GM21576 (cell line): ENCODE results near the gene QRFP.

ENCODE experiments used
- ATAC-seq: cut with Tn5 transposase; IDR thresholded peaks from one replicate; pipeline ENCODE4 v1.9.1; 2021; ENCODE audit warnings: mild to moderate bottlenecking, moderate library complexity; ENCODE audit not compliant: unreplicated experiment

QRFP gene

DNA sequence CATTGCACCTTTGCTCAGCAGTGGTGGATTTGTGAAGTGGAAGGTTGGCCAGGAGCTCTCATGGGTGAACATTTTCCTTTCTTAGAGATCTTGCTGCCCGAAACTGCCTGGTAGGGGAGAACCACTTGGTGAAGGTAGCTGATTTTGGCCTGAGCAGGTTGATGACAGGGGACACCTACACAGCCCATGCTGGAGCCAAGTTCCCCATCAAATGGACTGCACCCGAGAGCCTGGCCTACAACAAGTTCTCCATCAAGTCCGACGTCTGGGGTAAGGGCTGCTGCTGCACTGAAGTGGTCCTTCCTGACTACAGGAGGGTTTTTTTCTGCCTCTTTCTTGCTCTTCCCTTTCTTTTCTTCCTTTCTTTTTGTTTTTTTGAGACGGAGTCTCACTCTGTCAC lies 21.8 kb downstream of the QRFP start:
- ATAC-seq: no peak

DNA sequence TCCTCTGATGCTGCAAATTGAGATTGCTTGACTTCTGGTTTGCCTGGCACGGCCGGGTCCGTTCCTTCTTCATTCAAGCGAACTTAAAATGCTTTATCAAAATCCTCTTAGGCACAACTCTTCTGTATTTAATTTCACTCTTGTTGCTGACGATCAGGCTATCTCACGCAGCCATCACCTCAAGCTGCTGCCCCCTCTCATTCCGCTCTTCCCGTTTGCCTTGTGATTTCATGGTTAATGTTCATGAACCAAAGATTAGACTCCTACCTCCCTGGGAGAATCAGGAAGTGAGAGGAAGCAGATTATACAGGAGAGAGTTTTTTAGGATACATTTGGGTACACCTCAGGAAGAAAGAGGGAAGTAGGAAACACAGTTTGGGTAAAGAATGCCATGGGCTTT lies 22.6 kb downstream of the QRFP start:
- ATAC-seq: no peak

DNA sequence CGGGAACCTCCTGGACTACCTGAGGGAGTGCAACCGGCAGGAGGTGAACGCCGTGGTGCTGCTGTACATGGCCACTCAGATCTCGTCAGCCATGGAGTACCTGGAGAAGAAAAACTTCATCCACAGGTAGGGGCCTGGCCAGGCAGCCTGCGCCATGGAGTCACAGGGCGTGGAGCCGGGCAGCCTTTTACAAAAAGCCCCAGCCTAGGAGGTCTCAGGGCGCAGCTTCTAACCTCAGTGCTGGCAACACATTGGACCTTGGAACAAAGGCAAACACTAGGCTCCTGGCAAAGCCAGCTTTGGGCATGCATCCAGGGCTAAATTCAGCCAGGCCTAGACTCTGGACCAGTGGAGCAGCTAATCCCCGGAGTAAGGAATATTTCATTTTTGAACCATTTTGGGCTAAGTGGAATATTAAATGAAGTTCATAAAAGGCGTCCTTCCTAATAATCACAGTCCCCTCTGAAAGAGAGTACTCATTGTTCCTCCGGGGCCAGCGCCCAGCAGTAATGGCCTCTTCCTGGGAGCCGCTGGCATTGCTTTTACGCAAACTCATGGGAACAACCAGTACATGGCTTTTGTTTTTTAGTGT lies 23.6 kb downstream of the QRFP start:
- no peak for ATAC-seq

DNA sequence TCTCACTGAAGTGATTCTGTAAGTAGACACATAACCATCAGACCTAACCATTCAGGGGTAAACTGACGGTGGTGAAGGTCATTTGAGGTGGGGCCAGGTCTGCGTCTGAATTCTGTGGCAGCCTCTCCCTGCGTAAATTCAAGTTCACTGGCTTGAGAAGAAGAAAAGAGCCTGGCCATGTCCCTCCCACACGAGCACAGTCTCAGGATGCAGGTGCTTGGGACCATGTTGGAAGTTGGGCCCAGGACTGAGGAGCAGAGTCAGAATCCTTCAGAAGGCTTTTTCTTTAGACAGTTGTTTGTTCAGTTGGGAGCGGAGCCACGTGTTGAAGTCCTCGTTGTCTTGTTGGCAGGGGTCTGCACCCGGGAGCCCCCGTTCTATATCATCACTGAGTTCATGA lies 24.1 kb downstream of the QRFP start:
- no peak for ATAC-seq

DNA sequence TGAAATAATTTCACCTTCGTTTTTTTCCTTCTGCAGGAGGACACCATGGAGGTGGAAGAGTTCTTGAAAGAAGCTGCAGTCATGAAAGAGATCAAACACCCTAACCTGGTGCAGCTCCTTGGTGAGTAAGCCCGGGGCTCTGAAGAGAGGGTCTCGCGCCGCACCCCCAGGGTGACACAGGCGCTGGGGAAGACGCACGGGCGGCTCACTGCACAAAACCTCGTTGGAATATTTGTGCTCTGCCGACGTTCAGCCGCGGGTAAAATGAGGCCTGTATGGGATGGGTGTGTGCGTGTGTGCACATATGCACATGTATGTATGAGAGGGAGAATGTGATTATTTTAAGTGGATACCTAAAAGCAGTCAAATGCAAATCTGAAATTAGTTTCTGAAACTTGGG lies 24.5 kb downstream of the QRFP start:
- no peak for ATAC-seq

DNA sequence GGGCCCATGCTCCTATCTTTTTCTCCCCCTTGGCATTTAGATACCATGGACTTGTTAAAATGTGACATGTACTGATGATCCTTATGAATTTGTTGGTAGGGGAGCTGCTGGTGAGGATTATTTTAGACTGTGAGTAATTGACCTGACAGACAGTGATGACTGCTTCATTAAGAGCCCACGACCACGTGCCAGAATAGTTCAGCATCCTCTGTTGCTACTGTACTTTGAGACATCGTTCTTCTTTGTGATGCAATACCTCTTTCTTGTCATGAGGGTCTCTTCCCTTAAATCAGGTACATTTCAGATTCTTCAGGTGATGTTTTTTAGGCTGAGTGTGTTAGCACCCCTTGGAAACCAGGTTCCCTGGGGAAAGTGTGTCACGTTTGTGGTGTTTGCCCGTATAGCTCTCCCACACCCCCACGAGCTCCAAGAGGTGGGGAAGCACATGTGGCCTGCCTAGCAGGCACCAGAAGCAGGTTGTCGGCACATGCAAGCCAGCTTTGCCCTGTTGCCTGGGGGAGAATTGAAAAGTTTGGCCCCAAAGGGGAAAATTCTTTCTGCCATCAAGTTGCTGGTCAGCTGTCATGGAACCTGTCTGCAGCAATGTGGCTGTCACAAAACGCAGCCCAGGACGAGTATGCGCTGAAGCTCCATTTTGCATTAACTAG lies 25.1 kb downstream of the QRFP start:
- ATAC-seq: no peak

DNA sequence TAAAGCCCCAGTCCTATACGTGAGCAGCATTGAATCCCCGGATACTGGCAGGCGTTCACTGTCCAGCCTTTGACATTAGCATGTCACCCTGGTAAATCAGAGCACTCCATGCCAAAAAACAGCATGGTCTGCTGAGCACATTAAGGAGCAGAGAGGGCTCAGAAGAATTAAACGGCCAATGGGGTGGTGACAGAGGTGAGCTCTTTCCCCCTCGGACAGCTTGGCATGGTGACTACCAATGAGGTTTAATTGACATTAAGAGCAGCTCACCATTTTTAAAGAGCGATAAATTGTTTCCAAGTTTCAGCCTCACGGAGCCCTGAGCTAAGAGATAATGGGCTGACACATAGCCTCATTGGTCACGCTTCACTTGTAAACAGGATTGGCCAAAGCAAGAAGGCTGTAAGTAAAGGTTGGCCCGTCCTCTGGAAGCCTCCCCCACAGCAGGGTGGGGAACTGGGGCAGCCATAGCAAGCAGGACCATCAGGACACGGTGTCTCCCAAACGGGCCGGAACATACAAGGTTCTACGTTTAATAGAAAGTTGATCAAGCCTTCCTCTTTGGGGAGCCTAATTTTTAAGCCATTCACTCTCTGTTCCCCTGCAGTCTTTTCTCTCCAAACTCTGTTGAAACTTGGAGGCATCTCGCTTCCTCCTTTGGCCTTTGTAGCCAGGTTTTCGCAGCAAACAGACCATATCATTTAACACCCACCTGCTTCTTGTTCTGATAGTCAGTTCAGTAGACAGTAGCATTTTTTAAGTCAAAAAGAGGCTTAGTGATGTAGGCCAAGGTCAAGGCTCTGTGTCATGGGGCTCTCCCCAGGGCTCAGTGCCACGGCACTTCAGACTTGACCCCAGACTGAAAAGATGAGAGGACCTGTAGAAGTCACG lies 25.9 kb downstream of the QRFP start:
- no peak for ATAC-seq

DNA sequence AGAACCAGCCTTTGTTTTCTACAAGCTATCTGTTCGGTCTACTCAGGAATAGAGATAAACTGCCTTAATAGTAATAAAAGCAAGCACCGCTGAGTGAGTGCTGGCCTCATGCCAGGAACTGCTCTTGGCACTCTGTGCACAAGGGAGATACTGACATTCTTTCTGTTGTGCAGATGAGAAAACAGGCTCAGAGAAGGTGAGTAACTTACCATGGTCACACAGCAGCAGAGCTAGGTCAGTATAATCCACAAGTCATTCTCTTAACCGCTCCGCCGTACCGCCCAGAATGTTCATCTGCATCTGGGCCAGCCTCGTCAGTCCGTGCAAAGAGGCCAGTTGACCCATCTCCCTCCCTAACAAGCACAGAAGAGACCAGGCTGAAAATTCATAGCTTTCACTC lies 27.4 kb downstream of the QRFP start:
- ATAC-seq: no peak

DNA sequence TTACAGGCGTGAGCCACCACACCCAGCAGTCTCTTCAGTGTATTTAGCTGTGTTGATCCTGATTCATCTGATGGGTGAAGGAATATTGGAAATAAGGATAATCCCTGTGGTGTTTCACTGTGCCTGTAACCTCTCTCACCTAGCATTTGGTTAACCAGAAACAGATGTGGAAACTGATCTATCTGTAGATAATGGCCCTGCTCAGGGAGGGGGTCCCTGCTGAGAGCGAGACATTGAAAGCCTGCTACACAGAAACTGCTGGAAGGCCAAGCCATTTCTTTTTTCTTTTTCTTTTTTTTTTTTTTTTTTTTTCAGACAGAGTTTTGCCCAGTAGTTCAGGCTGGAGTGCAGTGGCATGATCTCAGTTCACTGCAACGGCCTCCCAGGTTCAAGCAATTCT lies 28.4 kb downstream of the QRFP start:
- no peak for ATAC-seq

DNA sequence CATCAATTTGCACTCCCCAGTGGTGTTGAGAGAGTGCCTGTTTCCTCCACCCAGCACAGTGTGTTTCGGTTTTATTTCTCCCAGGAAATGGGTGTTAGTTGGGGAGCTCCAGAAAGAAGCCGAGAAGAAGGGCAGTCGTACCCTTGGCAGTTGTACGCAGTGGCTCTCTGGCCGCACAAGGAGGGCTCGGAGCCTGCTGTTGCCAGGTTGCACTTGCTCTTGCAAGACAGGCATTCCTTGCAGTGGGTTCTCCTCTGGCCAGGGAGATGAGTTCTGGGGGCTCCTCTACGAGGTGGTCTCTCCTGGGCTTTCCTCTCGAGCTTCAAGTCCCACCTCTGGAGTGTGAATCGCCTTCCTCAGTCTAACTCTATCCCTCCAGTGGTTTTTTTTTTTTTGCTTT lies 29.1 kb downstream of the QRFP start:
- no peak for ATAC-seq

DNA sequence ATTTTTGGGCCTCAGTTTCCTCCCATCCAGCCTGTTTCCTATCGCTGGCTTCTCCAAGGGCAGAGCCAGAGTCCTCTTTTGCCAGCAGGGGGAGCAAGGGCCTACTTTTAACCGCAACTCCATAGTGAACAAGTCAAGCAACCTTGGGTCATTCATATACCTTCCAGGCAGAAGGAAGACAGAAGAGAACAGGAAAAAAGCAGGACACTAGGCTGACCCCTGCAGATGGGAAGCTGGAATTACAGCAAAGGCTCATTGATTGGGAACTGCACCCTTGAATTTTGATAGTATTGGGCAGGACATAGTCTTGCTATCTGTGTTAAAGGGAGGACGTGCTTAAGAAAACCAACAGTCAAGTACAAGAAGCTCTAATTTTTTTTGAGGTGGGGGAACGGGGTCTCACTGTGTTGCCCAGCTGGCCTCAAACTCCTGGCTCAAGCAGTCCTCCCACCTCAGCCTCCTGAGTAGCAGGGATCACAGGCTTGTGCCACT lies 30.1 kb downstream of the QRFP start:
- no peak for ATAC-seq

DNA sequence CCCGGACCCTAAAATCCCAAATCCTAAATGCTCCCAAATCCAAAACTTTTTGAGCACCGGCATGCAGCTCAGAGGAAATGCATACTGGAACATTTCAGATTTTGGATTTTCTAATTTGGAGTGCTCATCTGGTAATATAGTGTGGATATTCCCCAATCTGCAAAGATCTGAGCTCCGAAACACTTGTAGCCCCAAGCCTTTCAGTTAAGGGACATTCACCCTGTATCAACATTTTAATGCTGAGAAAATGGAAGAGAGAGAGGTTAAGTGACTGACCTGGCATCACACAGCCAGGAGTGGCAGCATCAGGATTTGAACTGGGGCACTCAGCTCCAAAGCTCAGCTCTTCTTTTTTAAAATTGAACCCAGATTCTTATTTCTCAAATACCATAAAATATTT lies 30.7 kb downstream of the QRFP start:
- ATAC-seq: no peak

DNA sequence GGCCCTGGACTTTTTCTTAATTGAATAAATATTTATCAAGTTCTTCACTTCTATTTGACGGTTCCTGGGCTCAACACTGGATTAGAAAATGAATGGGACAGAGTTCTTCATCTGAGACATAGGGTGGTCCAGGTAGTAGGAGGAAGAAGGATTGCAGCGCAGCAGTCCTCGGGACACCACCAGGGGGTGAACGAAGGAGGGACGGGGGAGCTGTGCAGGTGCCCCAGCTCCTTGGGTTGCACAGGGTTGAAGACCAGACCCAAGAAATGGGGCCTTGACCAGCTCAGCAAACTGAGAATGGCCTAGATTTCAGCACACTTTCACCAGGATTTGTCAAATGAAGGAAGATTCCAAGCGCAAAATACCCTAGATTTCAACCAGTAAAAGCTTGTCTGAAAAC lies 32.1 kb downstream of the QRFP start:
- no peak for ATAC-seq

DNA sequence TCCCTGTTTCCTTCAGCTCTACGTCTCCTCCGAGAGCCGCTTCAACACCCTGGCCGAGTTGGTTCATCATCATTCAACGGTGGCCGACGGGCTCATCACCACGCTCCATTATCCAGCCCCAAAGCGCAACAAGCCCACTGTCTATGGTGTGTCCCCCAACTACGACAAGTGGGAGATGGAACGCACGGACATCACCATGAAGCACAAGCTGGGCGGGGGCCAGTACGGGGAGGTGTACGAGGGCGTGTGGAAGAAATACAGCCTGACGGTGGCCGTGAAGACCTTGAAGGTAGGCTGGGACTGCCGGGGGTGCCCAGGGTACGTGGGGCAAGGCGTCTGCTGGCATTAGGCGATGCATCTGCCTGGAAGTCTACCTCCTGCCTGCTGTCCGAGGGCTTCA lies 33.9 kb downstream of the QRFP start:
- ATAC-seq: no peak

DNA sequence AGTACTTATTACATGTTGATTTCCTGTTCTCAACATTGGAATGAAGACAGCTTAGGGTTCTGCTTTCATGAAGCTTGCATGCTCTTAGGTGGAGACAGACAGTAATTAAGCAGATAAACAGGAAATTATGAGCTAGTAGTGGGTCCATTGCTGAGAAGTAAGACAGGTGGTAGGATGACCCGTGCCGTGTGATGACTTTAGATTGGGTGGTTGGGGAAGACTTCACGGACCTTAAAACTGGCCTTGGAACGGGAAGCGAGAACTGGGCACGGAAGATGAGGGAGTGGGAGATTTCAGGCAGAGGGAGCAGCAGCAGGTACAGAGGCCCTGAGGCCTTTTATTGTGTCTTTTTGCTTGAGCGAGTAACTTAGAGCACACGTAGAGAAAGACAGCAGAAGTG lies 34.4 kb downstream of the QRFP start:
- ATAC-seq: no peak

DNA sequence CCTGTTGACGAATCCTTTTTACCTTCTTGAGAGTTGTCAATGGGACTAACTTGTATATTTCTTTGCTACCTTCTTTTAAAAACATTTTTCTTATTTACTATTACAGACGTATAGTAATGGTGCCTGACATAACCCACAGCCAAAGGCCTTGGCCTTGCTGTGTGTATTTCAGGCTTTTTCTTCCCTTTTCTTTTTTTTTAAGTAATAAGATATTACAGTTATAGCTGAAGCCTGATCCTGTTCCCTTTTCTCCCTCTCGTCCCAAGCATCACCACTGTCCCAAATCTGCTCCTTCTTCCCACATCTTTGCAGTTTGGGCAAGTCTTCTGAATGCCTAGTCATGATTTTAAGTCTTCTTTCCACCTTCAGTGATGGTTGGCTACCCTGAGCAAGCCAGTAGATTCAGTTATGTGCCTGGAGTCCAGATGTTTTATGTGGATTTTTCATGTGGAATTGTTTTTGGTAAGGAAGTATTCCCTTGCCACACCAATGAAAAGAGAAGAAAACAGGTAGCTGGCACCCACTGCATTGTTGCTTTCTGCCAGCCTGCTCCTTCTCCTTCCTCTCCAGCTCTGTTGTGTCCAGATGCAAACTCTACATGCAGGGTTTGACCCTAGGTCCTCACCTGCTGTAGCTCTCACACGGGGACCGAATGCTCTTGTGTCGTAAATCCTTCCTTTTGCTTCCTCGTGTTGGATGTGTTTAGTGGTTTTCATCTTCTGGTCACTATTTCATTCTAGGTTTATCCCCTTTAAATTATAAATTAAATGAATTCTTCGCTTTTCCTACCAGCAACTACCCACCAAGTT lies 35.0 kb downstream of the QRFP start:
- ATAC-seq: no peak

DNA sequence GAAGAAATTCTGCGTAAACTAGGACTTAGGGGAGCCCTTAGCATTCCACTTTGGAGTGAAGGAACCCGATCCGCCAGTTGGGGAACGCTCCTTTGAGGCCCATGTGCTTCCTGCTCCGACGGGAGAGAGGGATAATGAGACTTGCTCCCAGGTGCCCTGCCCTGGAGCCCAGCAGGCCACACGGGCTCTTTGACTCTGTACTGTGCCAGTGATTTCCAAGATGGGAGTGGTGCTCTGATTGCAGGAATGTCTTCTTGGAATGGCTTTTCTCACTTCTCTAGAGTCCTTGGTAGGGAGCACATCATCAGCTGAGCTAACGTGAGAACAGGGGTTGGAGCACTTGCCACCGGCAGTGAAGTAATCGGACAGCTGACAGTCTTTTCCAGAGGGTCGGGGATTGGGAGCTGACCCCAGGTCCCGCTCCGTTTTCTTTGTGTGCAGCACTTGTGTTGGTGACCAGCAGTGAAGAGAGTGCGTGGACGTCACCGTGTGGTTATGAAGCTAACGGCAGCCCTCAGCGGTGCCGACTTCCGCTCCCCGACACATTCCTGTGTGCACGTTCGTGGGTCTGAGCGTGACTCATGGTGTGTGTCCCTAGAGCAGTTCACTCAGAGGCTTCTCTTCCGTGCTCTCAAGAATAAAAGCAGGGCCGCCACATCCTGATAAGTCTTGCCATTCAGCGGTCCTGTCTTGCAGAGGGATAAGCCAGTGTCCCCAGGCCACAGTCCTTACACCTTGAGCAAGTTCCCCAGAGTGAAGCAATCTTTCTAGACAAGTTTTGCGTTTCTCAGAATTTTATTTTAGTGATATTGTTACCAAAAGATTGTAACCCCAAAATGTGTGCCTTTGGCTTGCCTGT lies 35.9 kb downstream of the QRFP start:
- no peak for ATAC-seq

DNA sequence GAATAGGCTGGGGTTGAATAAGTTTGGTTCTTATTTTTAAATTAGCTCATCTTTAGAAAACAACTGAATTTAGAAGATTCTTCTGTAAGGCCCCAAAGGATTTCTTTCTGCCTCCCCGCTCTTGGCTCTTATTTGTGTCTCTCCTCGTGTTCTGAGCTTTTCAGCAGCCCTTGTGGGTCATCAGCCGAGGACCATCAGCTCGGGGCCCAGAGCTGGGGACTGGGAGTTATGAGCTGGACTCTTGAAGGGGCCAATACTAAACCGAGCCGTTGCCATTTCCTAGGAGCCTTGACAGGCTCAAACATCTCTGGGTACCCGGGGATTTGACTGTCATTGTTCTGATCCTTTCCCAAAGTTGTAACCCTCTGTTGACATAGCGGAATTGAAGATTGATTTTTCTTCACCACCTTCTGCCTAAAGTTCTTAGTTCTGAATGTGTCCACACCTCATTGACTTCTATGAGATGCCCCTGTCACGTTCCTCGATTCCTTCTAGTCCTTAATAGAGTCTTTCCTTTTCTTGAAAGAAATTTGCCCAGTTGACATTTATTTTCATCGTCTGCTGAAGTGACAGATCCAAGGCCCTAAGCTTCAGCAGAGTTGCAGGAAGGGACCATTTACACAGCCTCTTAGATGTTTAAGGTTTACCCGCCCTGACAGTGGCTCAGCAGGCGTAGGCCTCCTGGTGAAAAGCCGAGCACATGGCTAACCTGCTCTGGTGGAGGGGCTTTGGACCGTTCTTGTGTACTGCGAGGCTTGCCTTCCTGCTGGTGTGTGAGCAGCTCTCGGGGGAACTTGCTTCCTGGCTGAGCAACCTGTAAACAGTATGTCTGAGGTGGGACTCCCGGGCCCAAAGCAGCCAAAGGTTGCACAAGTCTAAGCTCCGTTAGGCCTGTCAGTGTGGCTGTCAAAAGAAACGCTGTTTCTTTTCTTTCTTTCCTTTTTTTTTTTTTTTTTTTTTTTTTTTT lies 37.6 kb downstream of the QRFP start:
- no peak for ATAC-seq
